Posterior cingulate gyrus (tissue), 11 donors: ENCODE results near the gene POFUT2.

ENCODE experiments used
- DNase-seq, 10 donors: peaks; one replicate each; pipeline versions ENCODE4 v3.0.0 to v3.0.0-alpha.2; 2020 to 2021; ENCODE audit warnings: mixed read lengths in 3 of 10
- intact Hi-C: fragments of 100-400 bp; cut with DNase I; formaldehyde crosslinking; loops from one replicate; pipeline ENCODE4 v1.15.1; 2023

POFUT2 gene

GRCh38 chr21:45236481-45236880 is 51.2 kb downstream of the POFUT2 start:
- no peak for DNase-seq
- intact Hi-C loops = no loop called here

- no peak for DNase-seq
- intact Hi-C loops = no loop called here
Measured at GRCh38 chr21:45235488-45235887, 52.2 kb downstream of the POFUT2 start.

GRCh38 chr21:45234965-45235364 is 52.7 kb downstream of the POFUT2 start:
- no peak for DNase-seq
- intact Hi-C loops = no loop called here

DNA sequence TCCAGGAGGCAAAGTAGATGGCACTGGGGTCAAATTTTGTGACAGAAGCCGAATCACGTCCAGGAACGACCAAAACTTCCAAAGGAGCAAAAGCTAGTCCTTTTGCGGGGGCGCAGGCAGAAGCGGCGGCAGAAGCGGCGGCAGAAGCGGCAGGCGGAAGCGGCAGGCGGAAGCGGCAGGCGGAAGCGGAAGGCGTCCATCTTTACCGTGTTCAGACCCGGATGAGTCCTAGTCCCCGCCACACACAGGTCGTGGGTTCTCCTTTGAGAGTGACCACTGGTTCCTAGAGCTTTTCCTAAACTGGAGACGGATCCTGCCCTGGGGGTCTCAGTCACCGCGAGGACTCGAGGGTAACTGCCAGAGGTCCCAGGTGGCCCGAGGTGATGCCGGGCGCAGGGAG is 53.6 kb downstream of the POFUT2 start:
- intact Hi-C loops = no loop called here
- peak in 1 of 10 donors; percentile 66 for DNase-seq

- DNase-seq = no peak
- intact Hi-C loops = no loop called here
Measured at GRCh38 chr21:45231705-45232104, 56.0 kb downstream of the POFUT2 start.

DNA sequence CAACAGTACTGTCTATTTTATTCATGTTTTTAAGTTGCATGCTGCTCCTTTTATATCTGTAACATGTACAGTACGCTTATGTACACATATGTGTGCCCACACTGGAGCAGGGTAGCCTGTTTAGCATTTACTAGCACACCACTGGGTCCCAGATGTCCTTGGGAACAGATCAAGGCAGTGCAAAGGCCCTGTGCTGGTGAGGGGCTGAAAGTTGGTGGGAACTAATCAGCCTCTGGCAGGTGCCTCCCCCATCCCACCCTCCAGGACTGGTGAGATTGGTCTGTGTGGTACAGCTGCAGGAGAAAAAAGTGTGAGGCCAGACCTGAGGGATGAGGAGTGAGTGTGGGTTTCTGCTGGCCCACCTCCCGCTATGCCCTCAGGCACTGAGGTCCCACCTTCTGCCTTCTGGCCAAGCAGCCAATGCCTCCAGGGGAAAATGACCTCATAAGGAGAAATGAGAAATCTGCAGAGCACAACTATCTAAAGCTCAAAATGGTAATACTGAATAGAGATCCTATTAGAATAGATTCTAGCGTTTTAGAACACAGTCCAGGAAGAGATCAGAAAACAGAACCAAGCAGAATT is 58.9 kb downstream of the POFUT2 start:
- intact Hi-C loops = no loop called here
- DNase-seq = no peak

DNA sequence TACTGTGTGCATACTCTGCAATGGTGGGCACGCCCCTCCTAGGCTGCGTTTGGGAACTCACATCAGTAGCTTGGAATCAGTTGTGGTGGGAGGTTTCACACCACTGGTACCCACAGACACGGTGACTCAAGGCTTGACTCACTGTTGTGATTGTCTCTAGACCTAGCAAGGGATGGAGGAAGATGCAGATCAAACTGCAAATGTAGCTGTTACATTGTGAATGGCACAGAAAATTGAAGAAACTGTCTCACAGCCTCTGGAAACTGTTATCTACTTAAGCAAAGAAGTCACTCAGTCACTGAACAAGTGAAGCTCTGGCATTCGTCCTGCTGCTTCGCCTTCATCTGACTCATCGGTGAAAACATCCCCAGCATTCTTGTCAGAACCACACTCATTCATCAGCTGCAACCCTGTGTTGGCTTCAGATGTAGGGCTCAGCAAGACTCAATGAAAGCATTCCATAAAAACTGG is 59.5 kb downstream of the POFUT2 start:
- DNase-seq = peak in 4 of 10 donors; percentile 35 to 91 (median 57)
- intact Hi-C loops = no loop called here

GRCh38 chr21:45227735-45228134 is 60.0 kb downstream of the POFUT2 start:
- DNase-seq = no peak
- intact Hi-C loops = no loop called here

GRCh38 chr21:45226540-45227326 is 61.0 kb downstream of the POFUT2 start:
- intact Hi-C loops = no loop called here
- no peak for DNase-seq

DNA sequence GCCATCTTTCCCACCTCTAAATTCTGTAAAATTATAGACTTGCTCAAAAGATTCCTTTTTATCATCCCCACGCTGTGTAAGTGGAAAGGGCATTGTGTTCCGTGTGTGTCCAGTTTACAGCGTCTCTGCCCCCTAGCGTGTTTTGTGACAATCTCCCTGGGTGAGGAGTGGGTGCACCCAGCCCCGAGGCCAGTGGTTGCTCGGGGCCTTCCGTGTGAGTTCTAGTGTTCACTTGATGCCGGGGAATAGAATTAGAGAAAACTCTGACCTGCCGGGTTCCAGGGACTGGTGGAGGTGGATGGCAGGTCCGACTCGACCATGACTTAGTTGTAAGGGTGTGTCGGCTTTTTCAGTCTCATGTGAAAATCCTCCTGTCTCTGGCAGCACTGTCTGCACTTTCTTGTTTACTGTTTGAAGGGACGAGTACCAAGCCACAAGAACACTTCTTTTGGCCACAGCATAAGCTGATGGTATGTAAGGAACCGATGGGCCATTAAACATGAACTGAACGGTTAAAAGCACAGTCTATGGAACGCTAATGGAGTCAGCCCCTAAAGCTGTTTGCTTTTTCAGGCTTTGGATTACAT is 61.9 kb downstream of the POFUT2 start:
- no peak for DNase-seq
- intact Hi-C loops = no loop called here

GRCh38 chr21:45225041-45225740 is 62.5 kb downstream of the POFUT2 start:
- intact Hi-C loops = no loop called here
- DNase-seq = no peak

- intact Hi-C loops = no loop called here
- DNase-seq = no peak
Measured at GRCh38 chr21:45224189-45224938, 63.3 kb downstream of the POFUT2 start.

GRCh38 chr21:45223236-45224185 is 64.2 kb downstream of the POFUT2 start:
- DNase-seq = no peak

DNA sequence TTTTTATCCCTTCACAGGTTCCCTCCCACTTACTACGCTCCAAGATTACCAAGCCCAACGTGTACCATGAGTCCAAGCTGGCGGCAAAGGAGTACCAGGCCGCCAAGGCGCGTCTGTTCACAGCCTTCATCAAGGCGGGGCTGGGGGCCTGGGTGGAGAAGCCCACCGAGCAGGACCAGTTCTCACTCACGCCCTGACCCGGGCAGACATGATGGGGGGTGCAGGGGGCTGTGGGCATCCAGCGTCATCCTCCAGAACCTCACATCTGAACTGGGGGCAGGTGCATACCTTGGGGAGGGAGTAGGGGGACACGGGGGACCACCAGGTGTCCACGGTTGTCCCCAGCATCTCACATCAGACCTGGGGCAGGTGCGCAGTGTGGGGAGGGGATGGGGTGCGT is 65.7 kb downstream of the POFUT2 start:
- no peak for DNase-seq
- intact Hi-C loops = no loop called here

More at GRCh38 chr21:45223236-45224185, 64.2 kb downstream of the POFUT2 start:
- intact Hi-C loops = no loop called here

DNA sequence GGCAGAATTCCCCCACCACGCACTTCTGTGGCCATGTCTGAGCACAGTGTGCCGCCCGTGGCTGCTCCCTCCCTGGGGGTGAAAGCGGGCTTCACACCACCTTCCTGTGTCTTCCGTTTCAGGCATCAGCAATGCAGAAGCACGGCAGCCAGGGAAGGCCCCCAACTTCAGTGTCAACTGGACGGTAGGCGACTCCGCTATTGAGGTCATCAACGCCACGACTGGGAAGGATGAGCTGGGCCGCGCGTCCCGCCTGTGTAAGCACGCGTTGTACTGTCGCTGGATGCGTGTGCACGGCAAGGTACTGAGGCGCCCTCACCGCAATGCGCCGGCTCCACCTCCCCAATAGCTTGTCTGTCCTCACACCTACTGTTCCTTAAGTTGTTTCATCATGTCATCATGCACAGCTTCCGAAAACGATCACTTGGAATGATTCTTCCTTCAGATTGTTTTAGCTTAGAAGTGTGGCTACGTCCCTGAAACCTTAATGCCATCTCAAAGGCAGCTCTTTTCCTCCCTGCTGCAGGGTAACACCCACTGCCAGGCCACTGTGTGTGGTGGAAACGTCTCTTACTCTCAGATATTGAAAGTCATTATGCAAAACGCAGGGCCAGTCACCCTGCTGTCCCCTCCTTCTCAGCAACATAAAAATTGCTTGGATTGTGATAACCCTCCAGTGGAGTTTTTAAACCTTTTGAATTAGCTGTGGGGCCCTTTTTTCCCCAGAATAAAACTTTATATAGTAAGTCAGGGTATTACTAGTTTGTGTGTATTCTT is 66.8 kb downstream of the POFUT2 start:
- no peak for DNase-seq
- intact Hi-C loops = no loop called here

- DNase-seq = no peak
- intact Hi-C loops = no loop called here
Measured at GRCh38 chr21:45220071-45220481, 67.6 kb downstream of the POFUT2 start.

GRCh38 chr21:45219517-45219916 is 68.2 kb downstream of the POFUT2 start:
- no peak for DNase-seq
- intact Hi-C loops = no loop called here

GRCh38 chr21:45217010-45217409 is 70.7 kb downstream of the POFUT2 start:
- DNase-seq = no peak
- intact Hi-C loops = no loop called here

DNA sequence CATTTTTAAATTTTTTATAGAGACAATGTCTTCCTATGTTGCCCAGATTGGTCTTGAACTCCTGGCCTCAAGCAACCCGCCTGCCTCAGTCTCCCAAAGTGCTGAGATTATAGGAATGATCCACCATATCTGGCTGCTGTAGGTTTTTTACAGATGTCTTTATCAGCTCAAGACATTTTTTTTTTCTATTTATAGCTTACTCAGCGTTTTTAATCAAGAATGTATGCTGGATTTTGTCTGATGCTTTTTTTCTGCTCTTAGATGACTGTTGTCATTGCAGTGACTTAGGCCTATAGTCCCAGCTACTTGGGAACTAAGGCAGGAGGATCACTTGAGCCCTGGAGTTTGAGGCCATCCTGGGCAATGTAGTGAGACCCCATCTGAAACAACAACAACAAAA is 72.5 kb downstream of the POFUT2 start:
- intact Hi-C loops = no loop called here
- DNase-seq = no peak
